ENCODE results near the gene SCN5A.

Gene SCN5A

GRCh38 chr3:38556640-38557358, 92.7 kb downstream of the SCN5A start:
- DNase-seq = no peak

DNA sequence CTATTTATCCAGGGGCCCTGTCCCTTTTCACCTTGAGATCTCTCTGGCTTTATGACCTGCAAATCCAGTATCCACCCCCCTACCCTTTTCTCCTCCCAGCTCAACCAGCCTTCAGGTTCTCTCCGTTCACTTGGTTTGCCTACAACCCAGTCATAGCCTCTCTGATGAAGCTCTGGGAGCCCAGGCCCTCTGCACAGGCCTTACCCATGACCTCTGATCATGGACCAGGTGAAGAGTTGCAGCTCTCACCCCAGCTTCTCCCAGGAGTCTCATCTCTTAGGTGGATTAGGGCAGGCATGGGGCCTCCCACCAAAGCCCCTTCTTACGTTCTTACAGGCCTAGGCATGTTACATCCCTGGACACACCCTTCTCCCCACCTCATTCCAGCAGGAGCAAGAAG, 93.6 kb downstream of the SCN5A start:
- DNase-seq = no peak

GRCh38 chr3:38555149-38555840, 94.2 kb downstream of the SCN5A start:
- DNase-seq = no peak

DNA sequence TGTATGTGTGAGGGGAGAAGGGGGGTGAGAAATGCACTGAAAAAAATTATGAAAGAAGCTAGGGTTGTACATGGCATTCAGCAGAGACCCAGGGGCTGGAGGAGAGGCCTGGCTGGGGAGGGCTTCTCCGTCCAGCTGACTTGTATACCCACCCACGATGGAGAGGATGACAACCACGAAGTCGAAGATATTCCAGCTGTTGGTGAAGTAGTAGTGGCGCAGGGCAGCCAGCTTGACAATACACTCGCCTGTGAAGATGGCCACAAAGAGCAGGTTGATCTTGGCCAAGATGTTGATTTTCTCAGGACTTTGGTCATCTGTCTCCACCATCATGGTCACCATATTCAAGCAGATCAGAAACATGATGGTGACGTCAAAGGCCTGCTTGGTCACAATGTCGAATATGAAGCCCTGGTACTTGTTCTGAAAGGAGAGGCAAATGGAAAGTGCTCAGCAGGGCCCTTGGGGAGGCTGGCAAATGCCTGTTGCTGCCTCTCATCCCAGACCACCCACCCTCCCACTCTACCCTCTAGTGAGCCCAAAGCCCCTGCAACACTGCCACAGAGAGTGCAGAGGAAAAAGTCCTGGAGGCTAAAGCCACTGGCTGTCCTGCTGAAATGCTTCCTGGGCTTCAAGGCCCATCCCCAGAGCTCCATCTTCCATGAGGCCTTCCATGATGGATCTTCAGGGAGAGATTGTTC, 95.2 kb downstream of the SCN5A start:
- DNase-seq = no peak

DNA sequence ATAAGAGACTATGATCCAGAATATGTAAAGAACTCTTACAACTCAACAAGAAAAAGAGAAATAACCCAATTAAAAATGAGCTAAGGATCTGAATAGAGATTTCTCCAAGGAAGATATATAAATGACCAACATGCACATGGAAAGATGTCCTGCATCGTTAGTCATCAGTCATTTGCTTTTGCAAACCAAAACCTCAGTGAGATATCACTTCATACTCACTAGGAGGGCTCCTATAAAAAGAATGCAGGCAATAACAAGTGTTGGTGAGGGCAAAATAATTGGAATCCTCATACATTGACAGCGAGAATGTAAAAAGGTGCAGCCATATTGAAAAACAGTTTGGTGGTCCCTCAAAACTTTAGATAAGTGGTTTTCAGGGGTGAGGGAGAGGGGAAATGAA, 96.4 kb downstream of the SCN5A start:
- no peak for DNase-seq

GRCh38 chr3:38552364-38552763, 97.1 kb downstream of the SCN5A start:
- DNase-seq = no peak

GRCh38 chr3:38551026-38551832, 98.3 kb downstream of the SCN5A start:
- DNase-seq = no peak

- no peak for DNase-seq
Measured at GRCh38 chr3:38549957-38550840, 99.3 kb downstream of the SCN5A start.

DNA sequence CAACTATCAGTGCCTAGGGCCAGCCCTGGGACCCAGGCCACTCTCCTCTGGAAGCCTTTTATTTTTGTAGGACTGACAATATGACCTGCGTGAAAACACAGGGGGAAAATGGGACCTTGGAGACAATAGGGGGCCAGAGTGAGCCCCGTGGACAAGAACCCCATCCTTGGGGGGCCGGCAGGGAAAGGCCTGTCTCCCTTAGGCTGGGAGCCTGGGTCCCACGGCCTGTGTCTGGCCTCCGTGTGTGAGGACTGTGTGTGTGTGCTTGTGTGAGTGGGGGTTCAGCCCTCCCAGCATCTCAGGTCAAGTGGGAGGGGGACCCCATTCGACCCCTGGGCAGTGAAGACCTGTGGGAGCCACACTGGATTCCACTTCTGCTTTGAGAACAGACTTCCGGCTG, 100.0 kb downstream of the SCN5A start:
- DNase-seq = no peak

GRCh38 chr3:38549082-38549481, 100.4 kb downstream of the SCN5A start:
- no peak for DNase-seq

DNA sequence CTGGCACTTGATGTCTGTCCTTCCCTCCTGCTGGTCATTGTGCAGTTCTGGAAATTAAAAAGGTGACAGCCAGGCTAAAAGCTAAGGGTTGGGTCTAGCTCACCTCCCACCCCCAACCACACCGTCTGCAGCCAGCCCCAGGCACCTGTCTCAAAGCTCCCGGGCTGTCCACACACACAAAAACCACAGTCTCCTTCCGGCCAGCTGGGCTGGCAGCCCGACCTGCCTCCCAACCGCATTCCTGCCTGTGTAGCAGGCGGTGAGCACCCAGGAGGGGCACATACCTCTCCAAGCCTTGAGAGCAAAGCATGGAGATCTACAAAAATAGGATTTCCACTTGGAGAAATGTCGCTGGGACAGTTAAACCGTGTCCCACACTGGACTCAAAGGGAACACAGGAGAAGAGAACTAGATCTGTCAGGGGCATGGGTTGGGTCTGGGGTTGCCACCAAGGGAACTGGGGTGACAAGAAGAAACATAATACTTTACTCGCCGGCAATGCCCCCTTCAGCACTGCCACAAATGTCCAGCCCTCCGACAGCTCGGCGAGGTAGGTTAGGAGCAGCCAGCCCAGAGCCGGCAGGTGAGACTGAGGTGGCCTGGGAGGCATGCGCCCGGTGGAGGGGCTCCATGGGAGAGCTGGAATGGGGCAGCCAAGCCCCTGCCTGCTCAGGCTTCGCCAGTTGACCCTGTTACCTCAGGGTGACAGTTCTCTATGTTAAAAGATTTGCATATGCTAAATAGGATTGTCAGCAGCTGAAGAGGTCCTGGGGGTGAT, 101.1 kb downstream of the SCN5A start:
- no peak for DNase-seq

- DNase-seq = no peak
Measured at GRCh38 chr3:38545983-38546382, 103.5 kb downstream of the SCN5A start.

DNA sequence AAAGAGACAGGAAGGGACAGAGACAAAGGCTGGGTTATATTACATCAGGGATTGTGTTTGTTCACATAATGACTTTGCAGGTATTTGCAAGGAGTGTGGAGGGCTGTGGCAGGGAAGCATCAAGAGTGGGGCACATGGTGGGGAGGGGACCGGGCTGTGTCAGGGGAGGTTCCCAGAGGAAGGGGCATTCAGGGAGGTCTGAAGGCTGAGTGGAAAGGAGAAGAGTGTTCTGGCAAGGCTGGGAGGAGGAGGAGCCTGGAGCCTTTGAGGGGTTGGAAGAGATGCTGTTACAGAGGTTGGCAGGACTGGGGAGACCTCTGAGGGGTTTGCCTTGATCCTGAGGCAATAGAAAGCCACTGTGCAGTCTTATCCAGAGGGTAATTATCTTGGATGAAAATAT, 103.9 kb downstream of the SCN5A start:
- DNase-seq = no peak

- no peak for DNase-seq
Measured at GRCh38 chr3:38544926-38545325, 104.6 kb downstream of the SCN5A start.

DNA sequence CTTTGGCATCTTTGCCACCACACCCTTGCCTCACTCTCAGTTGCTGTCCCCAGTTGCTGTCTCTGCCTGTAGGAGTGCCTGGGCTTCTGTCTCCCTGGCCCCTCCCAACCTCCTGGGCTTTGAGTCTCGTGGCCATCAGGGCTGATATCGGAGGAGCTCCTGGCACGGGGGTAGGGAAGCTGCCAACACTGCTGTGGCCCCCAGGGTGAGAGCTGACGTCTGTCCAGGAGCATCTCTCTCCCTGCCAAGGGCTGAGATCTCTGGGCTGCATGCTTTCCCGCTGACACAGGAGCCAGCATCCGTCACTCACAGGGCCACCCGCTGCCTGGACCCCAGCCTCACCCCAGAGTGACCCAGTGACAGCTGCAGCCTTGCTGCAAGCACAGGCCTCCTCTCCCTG, 105.9 kb downstream of the SCN5A start:
- no peak for DNase-seq

DNA sequence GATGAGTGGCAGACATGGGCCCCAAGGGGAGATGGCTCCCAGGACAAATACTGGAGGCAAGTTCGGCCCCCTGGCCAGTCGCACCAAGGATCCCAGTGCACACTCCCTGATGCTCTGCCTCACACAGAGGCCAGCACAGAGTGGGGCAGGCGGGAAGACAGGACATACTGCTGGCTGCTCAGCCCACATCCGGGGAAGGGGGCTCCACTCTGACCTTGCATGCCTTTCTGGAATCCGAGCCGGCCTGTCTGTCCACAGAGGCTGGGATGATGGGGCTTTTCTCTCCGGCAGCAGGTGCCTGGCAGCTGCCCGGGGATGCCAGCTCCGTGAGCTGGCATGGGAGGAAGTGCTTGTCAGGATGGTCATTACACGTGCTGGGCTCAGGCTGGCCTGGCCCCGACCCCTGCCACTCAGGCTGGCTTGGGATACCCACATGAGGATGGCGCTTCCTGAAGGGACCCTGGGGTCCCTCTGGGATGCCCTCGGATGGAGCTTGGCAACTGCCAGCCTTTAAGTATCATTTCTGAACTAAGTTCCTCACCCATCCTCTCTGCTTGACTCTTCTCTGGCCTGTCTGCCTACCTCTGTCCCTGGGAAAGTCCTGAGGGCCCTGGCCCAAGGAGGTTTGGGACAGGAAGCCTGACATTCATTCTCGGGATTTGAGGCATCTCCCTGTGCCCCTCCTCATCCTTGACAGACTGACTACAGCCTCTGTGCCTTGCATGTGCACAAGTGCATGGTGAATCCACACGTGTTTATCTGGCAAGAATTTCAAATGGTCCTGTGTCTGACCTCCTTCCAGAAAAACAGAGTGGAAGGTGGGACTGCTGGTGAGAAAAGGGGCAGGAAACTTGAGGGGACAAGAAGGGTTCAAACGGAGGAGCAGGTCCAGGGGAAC, 106.8 kb downstream of the SCN5A start:
- DNase-seq = no peak

DNA sequence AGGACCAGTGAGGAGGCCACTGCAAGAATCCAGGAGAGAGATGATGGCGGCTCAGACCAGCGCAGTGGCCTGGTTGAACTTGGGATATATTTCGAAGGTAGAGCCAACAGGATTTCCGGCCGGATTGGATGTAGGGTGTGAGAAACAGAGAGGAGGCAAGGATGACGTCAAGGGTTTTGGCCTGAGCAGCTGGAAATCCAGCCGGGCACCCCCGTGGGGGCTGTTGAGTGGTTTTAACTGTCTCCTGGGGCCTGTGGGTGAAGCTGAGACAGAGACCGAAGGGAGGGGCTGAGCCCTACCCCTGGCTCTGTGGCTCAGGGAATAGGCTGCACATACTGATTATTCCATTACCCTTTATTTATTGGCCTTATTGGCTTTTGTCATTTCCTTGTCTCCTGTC, 107.7 kb downstream of the SCN5A start:
- DNase-seq = no peak

- no peak for DNase-seq
Measured at GRCh38 chr3:38538773-38539353, 110.6 kb downstream of the SCN5A start.

GRCh38 chr3:38536671-38537070, 112.8 kb downstream of the SCN5A start:
- DNase-seq = no peak

DNA sequence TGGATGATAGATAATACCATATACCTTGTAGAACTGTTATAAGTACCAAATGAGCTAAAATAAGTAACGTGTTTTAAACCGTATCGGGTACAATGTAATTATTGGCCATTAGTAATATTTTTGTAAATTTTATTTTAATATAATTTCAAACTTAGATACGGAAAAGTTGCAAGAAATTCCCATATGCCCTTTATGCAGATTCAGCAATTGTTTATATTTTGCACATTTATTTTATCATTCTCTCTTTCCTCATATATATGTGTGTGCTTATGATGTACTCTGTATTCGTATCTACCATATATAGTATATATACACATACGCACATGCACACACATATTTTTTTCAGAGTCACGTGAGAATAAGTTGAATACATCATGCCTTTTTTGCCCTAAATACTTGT, 114.9 kb downstream of the SCN5A start:
- no peak for DNase-seq
